Activated T-helper 17 cell treated with anti-CD3 and anti-CD28 coated beads, Interleukin-2, amount 50 U/mL, for 72 hours (primary cell): ENCODE data around the gene GNL1. TPM values are rescaled to one million over a fixed set of nuclear protein-coding genes. Genes with fewer than 3 reads are reported as not detected.
A peak's percentile ranks its signal among the peaks of the same experiment; 100 is the strongest.

Experiments
- ATAC-seq: fragments of 150-1000 bp; cut with Tn5 transposase; replicated peaks from 2 replicates; pipeline ENCODE4 v1.10.0; 2021; ENCODE audit warnings: mild to moderate bottlenecking, moderate library complexity
- H3K27ac Mint-ChIP-seq: one replicate; pipeline ENCODE4 v1.8.0; 2022; ENCODE audit warnings: mixed read lengths
- H3K27me3 Mint-ChIP-seq: one replicate; pipeline ENCODE4 v1.8.0; 2022; ENCODE audit warnings: mixed read lengths
- H3K36me3 Mint-ChIP-seq: one replicate; pipeline ENCODE4 v1.8.0; 2022; ENCODE audit warnings: low read depth, mild to moderate bottlenecking, mixed read lengths
- H3K4me1 Mint-ChIP-seq: one replicate; pipeline ENCODE4 v1.8.0; 2022; ENCODE audit warnings: mixed read lengths
- H3K4me3 Mint-ChIP-seq: one replicate; pipeline ENCODE4 v1.8.0; 2022; ENCODE audit warnings: mild to moderate bottlenecking, mixed read lengths
- H3K9me3 Mint-ChIP-seq: one replicate; pipeline ENCODE4 v1.8.0; 2022; ENCODE audit warnings: mixed read lengths
- total RNA-seq, 2 donors: library from RNA; stranded (reverse); gene quantifications; one replicate each; pipeline ENCODE4 v1.2.3, GENCODE V29; 2022

Gene GNL1
- total RNA-seq, 2 donors from 2014 or later = 102 to 117 TPM

DNA sequence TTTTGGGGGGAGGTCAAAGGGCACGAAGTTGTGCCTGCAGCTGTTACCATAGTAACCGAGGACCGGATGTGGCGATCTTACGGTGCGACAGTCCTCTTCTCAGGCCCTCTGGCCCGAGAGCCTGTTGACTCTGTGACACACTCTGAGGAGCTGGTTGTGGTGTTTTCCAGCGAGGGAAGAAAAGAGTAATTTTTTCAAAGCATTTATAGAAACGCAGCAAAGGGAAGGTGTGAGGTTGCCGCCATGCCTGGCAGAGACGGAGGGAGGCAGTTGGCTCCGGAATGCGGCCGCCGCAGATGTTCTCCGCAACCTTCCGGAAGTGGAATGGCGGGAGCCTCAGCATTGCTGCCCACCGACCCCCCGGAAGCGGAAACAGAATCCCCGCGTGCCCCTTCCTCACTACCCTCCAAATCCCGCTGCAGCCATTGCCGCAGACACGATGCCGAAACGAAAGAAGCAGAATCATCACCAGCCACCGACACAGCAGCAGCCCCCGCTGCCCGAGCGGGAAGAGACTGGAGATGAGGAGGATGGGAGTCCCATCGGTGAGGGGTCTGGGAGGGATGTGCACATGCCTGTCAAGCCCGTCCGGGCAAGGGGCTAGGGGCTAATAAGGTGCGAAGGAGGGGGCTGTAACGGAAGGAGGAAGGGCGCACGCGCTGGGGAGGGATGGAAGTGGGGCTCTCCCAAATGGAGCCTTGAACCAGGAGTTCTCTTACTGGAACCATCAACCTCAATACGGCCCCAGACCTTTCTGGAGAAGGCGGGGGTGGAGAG, 805 bp upstream of the GNL1 start, which contains the start of gene PRR3:
PRR3 (plus strand) TSS at position 390 of the 777 bp plus-strand sequence; CDS start at position 440, 50 bp downstream.
- peak within 1 kb of the TSS; percentile 96 for H3K4me3 Mint-ChIP-seq
- H3K27me3 Mint-ChIP-seq = no peaks in the 10 kb centered on the region
- peaks cover 34% of the 10 kb centered on the region for H3K4me1 Mint-ChIP-seq
- peak; percentile 81 for ATAC-seq
- peaks cover 100% of the 10 kb centered on the region for H3K36me3 Mint-ChIP-seq
- no peaks in the 10 kb centered on the region for H3K9me3 Mint-ChIP-seq
- H3K27ac Mint-ChIP-seq = peak within 1 kb of the TSS; percentile 99

DNA sequence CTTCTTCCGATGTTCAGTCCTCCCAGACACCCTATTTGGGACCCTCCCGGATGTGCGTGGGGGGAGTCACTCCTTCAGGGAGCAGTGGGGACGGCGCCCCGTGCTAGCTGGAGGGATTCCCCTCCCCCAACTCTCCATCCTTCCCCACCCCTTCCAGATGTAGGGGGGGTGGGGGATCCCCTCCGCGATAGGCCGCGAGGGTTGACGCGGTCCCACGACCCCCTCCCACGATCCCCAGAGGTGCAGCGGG, 548 bp downstream of the GNL1 start:
- peaks cover 100% of the 10 kb centered on the region for H3K36me3 Mint-ChIP-seq
- peaks cover 37% of the 10 kb centered on the region for H3K4me1 Mint-ChIP-seq
- no peak for ATAC-seq
- no peaks in the 10 kb centered on the region for H3K27me3 Mint-ChIP-seq
- H3K9me3 Mint-ChIP-seq = no peaks in the 10 kb centered on the region
- peak overlapping the region; percentile 99 for H3K27ac Mint-ChIP-seq
- H3K4me3 Mint-ChIP-seq = peak overlapping the region; percentile 96

DNA sequence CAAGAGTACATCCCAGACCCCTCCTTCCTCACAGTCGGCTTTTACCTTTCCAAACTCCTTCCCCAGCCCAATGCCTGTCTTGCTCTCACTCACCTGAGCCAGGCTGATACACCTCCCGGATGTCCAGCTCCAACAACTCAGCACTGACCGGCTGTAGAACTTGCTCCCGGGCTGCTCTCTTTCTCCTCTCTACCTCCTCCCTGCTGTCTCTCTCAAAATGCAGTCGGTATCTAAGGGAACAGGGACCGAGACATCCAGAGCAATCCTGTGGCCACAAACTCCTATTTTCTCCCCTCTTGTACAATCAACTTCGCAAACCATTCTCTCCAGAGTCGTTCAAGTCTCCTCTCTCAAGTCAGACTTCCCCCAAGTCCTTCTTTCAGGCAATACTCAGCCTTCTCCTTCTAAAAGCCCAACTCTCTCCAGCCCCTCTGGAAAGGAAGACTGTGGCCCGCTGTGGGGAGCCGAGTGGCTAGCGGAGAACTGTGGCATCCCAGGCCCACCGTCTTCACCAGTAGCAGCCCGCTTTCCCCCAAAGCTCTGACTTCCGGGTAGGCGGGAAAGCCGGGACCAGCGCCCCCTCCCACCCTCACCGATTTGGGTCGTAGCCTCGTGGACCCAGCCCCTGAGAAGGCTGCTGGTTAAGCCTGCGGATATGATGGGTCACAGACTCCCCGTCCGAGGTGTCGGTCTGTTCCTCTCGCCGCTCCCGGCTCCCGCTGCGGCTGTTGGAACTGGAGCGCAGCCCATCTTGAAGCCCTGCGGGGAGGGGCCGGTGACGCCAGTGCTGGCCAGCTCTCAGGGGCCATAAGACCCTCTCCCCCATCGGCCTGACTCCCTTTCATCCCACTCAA, 1.1 kb downstream of the GNL1 start:
- Mint-ChIP-seq H3K27ac (peak overlapping the region; percentile 99), H3K9me3 (no peaks in the 10 kb centered on the region), H3K4me1 (peaks cover 37% of the 10 kb centered on the region), H3K36me3 (peaks cover 100% of the 10 kb centered on the region), H3K4me3 (peak overlapping the region; percentile 96), H3K27me3 (no peaks in the 10 kb centered on the region)
- ATAC-seq = no peak

DNA sequence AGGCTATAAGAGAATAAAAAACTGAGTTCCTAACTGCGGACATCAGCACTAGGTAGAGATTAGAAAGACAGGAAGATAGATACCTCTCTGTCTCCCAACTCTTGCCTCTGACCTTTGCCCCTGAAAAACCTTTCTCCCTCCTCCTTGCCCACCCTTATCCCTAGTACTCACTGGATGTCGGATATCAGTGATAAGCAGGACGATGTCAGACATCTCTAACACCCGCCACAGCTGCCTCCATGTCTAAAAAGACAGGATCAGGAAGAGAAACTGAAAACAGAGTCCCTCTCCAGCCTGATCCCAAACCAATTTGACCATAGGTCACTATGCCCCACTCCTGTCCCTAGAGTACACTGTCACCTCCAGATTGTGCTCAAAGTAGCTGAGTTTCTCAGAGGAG, 1.9 kb downstream of the GNL1 start:
- Mint-ChIP-seq H3K4me1 (peaks cover 34% of the 10 kb centered on the region), H3K27ac (no peak overlapping the region), H3K27me3 (no peaks in the 10 kb centered on the region), H3K9me3 (no peaks in the 10 kb centered on the region), H3K36me3 (peaks cover 100% of the 10 kb centered on the region), H3K4me3 (peak overlapping the region; percentile 96)
- ATAC-seq = no peak

DNA sequence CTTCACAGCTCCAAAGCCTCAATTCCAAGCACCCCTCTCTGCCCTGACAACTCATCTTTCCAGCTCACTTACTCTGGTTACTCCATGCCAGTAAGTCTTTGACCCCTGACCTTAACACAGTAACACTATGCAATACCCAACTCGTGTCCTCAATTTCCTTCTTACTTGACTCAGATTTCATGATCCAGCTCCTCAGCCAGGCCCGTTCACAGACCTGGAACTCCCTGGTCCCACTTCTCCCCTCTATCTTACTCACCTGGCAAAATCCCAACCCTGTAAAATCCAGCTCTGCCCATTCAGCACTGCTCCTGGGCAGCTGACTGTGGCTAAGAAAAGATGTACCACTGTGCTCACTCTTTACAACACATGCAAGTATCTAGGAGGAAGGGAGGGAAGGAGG, 7.9 kb downstream of the GNL1 start:
- Mint-ChIP-seq H3K4me3 (no peak overlapping the region), H3K4me1 (peaks cover 29% of the 10 kb centered on the region), H3K36me3 (peaks cover 86% of the 10 kb centered on the region), H3K27ac (no peak overlapping the region), H3K27me3 (no peaks in the 10 kb centered on the region), H3K9me3 (no peaks in the 10 kb centered on the region)
- no peak for ATAC-seq

DNA sequence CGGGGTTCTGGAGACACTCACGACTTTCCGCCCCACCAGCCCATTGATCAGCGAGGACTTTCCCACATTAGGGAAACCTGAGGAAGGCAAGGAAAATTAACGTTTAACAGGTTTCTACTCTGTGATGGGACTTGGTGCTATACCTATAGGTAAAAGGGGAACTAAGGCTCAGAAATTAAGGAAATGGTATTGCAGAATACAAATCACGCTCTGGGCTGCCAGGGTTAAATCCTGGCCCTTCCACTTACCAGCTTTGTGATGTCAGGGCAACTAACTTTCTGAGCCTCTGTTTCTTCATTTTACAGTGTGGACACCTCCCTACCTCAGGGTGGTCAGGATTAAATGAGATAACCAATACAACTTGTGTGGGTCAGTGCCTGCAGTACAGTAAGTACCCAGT, 8.8 kb downstream of the GNL1 start:
- Mint-ChIP-seq H3K4me1 (peaks cover 28% of the 10 kb centered on the region), H3K27me3 (no peaks in the 10 kb centered on the region), H3K36me3 (peaks cover 77% of the 10 kb centered on the region), H3K27ac (no peak overlapping the region), H3K4me3 (no peak overlapping the region), H3K9me3 (no peaks in the 10 kb centered on the region)
- no peak for ATAC-seq

DNA sequence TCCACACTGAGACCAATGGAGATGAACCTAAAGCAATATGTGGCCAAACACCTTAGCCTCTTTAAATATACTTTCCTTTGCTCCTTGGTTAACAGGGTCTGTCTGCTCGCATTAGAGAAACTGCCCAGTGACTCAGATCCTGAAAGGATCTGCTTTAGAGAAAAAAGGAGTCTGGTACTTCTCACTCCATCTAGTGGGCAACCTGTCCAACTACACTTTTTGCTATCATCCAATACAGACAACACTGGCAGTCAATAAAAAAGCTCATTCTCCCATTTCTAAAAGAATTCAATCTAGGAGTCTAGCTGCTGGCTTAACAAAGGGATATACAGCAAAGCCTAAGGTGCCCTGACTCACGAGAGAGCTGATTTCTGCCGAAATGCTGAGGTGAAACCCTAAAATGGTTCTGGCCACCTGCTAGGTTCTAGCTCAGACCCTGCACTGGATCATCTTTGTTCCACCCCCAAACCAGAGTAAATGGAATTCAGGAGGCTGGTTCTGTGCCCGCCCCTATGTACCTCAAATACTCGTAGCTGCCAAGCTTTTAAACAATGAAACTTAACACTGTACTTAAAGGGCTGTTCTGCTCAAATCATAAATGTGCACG, 11.5 kb downstream of the GNL1 start:
- peak overlapping the region; percentile 34 for H3K27ac Mint-ChIP-seq
- H3K27me3 Mint-ChIP-seq = no peaks in the 10 kb centered on the region
- no peaks in the 10 kb centered on the region for H3K9me3 Mint-ChIP-seq
- peak; percentile 74 for ATAC-seq
- peak overlapping the region; percentile 62 for H3K4me3 Mint-ChIP-seq
- H3K36me3 Mint-ChIP-seq = peaks cover 50% of the 10 kb centered on the region
- peaks cover 34% of the 10 kb centered on the region for H3K4me1 Mint-ChIP-seq

DNA sequence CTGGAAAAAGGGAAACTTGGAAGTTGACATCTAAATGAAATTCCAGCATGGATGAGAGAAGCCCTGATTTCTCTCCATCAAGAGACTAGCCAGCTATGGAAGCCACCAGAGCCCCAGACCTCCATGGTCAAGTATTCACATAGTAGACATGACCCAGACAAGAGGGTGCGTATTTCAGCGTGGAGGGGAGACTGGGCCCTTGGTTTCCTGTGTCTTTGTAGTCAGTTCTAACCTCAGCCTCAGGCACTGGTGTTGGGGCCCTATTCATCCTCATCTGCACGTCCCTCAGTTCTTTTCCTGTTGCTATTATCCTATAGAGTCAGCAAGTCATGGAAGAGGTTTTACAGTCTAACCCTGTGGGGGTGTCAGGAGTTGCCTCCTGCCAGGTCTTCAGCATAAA, 12.5 kb downstream of the GNL1 start:
- peak; percentile 16 for ATAC-seq
- peaks cover 34% of the 10 kb centered on the region for H3K4me1 Mint-ChIP-seq
- peak overlapping the region; percentile 62 for H3K4me3 Mint-ChIP-seq
- H3K36me3 Mint-ChIP-seq = peaks cover 41% of the 10 kb centered on the region
- H3K9me3 Mint-ChIP-seq = no peaks in the 10 kb centered on the region
- H3K27me3 Mint-ChIP-seq = no peaks in the 10 kb centered on the region
- H3K27ac Mint-ChIP-seq = peak overlapping the region; percentile 34

DNA sequence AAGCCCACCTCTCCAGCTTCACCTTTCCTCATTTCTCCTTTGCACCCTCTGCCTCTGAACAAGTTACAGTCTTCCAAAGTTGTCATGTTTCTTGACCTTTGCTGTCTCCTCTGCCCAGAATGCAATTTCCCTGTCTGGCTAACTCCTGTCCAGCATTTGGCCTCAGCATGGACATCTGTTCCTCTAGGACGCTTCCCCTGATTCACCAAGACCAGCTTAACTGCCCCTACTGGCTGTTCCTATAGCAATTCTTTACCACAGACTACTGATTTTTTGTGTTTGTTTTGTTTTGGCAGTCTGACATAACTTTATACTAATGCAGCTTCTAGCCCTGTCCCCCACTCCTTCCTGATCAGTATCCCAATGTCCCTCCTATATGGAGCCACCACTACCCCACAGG, 13.4 kb downstream of the GNL1 start:
- H3K9me3 Mint-ChIP-seq = no peaks in the 10 kb centered on the region
- H3K27ac Mint-ChIP-seq = peak overlapping the region; percentile 66
- ATAC-seq = no peak

DNA sequence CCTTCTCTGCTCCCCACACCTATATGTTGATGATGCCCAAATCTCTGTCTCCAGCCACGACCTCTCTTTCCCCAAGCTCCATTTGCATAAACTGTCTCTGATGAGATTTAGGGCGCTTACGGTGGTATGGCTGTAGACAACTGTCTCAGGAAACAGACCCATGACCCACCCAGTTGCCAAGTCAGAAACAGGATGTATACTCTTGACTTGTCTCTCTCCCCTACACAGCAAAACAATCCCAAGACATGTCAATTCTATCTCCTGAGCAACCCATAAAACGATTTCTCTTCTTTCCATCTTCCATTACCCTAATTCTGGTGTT, 13.9 kb downstream of the GNL1 start:
- peak overlapping the region; percentile 66 for H3K27ac Mint-ChIP-seq
- no peaks in the 10 kb centered on the region for H3K27me3 Mint-ChIP-seq
- H3K9me3 Mint-ChIP-seq = no peaks in the 10 kb centered on the region
- H3K4me3 Mint-ChIP-seq = peak overlapping the region; percentile 87
- H3K36me3 Mint-ChIP-seq = peaks cover 29% of the 10 kb centered on the region
- peaks cover 34% of the 10 kb centered on the region for H3K4me1 Mint-ChIP-seq
- ATAC-seq = peak; percentile 22

More for the DNA sequence above, 13.4 kb downstream of the GNL1 start:
- Mint-ChIP-seq H3K36me3 (peaks cover 32% of the 10 kb centered on the region), H3K4me3 (peak overlapping the region; percentile 87), H3K27me3 (no peaks in the 10 kb centered on the region), H3K4me1 (peaks cover 34% of the 10 kb centered on the region)

DNA sequence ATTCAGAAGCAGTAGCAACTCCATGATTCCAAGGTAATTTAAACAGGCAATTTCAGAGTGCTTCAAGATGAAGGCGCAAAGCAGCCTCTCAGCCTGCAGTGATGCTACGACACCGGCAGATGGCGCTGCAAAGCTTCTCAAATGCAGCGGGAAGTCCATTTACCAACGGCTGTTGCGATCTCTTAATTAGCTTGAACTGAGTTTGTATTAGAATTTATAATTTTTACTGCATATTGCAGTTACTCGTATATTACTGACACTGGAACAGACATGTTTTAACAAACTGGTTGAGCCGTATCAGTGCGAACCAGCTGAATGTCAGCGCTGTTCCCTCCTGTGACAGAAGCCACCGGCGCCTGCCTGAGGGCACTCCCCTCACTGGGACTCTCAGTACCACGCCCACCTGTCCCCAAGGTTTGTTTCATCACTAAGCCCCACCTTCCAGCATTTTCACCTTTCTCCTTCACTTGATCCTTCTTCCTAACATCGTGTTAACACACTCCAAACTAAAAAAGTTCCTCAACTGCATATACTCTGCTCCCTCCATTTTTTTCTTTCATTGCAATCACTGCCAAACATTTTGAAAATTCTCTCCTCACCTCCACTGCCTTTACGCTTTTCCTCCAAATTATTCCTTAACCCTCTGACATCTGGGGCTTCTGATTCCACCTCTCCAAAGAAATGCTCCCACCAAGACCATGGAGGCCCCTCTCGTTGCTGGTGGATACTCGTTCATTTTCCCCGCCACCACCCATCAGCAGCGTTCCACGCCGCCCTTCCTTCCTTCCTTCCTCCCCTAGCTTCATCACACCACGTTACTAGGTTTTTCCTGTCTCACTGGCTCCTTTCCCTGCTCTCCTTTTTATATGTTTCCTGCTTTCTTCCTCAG, 14.5 kb downstream of the GNL1 start:
- no peaks in the 10 kb centered on the region for H3K27me3 Mint-ChIP-seq
- H3K9me3 Mint-ChIP-seq = no peaks in the 10 kb centered on the region
- ATAC-seq = peak; percentile 83
- H3K4me3 Mint-ChIP-seq = peak overlapping the region; percentile 87
- H3K4me1 Mint-ChIP-seq = peaks cover 34% of the 10 kb centered on the region
- H3K36me3 Mint-ChIP-seq = peaks cover 23% of the 10 kb centered on the region
- peak overlapping the region; percentile 66 for H3K27ac Mint-ChIP-seq

DNA sequence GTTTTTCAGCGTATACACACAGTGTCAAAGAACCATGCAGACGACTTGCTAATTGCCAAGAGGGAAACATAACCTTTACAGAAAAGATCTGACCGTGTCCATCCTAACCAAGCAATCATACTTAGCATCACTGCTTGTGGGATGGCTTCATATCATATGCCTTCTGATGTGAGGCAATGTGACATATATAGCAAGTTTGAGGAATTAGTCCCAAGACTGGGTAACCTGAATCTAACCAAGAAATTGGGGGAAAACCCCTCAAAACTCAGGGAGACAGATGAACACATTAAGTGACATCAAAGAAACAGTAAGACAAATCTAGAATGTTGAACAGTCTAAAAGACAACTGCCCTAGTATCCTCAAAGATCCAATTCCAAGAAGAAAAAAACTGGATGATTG, 18.4 kb downstream of the GNL1 start:
- Mint-ChIP-seq H3K9me3 (no peaks in the 10 kb centered on the region), H3K4me1 (peaks cover 31% of the 10 kb centered on the region), H3K27ac (no peak overlapping the region), H3K4me3 (no peak overlapping the region), H3K27me3 (no peaks in the 10 kb centered on the region), H3K36me3 (no peaks in the 10 kb centered on the region)
- ATAC-seq = no peak

DNA sequence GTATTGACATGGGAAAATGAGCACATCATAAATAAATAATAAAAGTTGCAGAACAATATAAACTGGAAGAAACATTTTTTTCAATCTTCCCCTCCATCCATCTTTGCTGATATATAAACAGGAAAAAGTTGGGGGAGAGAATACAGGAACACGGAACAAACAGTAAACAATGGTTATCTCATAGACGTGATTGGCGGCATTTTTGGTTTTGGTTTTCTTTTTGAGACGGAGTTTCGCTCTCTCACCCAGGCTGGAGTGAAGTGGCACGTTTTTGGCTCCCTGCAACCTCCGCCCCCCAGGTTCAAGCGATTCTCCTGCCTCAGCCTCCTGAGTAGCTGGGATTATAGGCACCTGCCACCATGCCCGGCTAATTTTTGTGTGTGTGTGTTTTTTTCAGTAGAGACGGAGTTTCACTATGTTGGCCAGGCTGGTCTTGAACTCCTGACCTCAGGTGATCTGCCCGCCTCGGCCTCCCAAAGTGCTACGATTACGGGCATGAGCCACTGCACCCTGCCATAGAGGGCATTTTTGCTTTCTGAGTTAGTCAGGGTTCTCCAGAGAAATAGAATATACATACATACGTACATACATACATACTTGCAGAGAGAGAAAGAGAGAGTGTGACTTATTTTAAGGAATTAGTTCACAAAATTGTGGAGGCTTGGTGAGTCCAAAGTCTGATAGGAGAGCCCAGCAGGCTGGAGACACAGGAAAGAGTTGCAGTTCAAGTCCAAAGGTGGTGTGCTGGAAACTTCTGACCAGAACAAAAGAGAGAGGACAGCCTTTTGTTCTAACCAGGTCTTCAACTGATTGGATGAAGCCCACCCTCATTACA, 22.6 kb downstream of the GNL1 start:
- H3K9me3 Mint-ChIP-seq = no peaks in the 10 kb centered on the region
- no peak for ATAC-seq
- H3K36me3 Mint-ChIP-seq = no peaks in the 10 kb centered on the region
- H3K27me3 Mint-ChIP-seq = no peaks in the 10 kb centered on the region
- peaks cover 21% of the 10 kb centered on the region for H3K4me1 Mint-ChIP-seq
- peak overlapping the region; percentile 84 for H3K4me3 Mint-ChIP-seq
- H3K27ac Mint-ChIP-seq = peak overlapping the region; percentile 92
